Mammary epithelial cell (primary cell): ENCODE results near the gene FAM210A.

Source experiments
- EZH2 ChIP-seq: IDR thresholded peaks from 2 replicates; pipeline ENCODE4 v1.6.1; 2012; ENCODE audit warnings: low read length, inconsistent platforms, borderline replicate concordance
- TF ChIP-seq, protein P1 (sequence below), 2 donors: IDR thresholded peaks in 1 of 2; conservative IDR thresholded peaks in 1 of 2; 2 replicates each; pipeline ENCODE4 v1.5.1; 2011 to 2012; ENCODE audit warnings: inconsistent platforms in 2 of 2, low read length in 2 of 2, mild to moderate bottlenecking in 2 of 2, control low read depth in 1 of 2, low read depth in 1 of 2; ENCODE audit not compliant: insufficient read depth in 1 of 2; ENCODE audit errors: extremely low read depth in 1 of 2

- no peak for TF ChIP-seq EZH2
- TF ChIP-seq, protein P1, sequence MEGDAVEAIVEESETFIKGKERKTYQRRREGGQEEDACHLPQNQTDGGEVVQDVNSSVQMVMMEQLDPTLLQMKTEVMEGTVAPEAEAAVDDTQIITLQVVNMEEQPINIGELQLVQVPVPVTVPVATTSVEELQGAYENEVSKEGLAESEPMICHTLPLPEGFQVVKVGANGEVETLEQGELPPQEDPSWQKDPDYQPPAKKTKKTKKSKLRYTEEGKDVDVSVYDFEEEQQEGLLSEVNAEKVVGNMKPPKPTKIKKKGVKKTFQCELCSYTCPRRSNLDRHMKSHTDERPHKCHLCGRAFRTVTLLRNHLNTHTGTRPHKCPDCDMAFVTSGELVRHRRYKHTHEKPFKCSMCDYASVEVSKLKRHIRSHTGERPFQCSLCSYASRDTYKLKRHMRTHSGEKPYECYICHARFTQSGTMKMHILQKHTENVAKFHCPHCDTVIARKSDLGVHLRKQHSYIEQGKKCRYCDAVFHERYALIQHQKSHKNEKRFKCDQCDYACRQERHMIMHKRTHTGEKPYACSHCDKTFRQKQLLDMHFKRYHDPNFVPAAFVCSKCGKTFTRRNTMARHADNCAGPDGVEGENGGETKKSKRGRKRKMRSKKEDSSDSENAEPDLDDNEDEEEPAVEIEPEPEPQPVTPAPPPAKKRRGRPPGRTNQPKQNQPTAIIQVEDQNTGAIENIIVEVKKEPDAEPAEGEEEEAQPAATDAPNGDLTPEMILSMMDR (conservative IDR thresholded peaks at IDR 0.05 in 1 of 2, IDR thresholded peaks at IDR 0.05 in 1 of 2; ENCODE audit: extremely low read depth in 1 of 2, insufficient read depth in 1 of 2, low read depth in 1 of 2, low read length in 2 of 2) = no peak
These were observed 33.7 kb upstream of the FAM210A start for GRCh38 chr18:13760047-13760446.
